SK-N-SH treated with all-trans-retinoic acid at 6 μM for 48 hours (cell line): ENCODE results near the gene MT1HL1.

ENCODE experiments used
- ATAC-seq: fragments of 200-7000 bp; cut with Tn5 transposase; 3 replicates; pipeline ENCODE4 v1.9.1; 2020; ENCODE audit warnings: mild to moderate bottlenecking, moderate library complexity
- ARNTL ChIP-seq: fragments of 450-650 bp; formaldehyde crosslinking; IDR thresholded peaks from 2 replicates; pipeline ENCODE4 v1.5.0; 2020; ENCODE audit warnings: low read depth, mild to moderate bottlenecking, moderate library complexity, borderline replicate concordance
- BACH2 ChIP-seq: fragments of 250-450 bp; sonication (Bioruptor Pico); IDR thresholded peaks from 2 replicates; pipeline ENCODE4 v1.9.0; 2021; ENCODE audit warnings: mild to moderate bottlenecking, borderline replicate concordance
- CSDC2 ChIP-seq: fragments of 250-450 bp; sonication (Bioruptor Pico); IDR thresholded peaks from 2 replicates; pipeline ENCODE4 v1.5.0; 2020; ENCODE audit warnings: mild to moderate bottlenecking, moderate library complexity
- CSRNP3 ChIP-seq: fragments of 250-450 bp; sonication (Bioruptor Pico); IDR thresholded peaks from 2 replicates; pipeline ENCODE4 v1.5.1; 2021; ENCODE audit warnings: mild to moderate bottlenecking, moderate library complexity
- ESRRG ChIP-seq: fragments of 250-450 bp; sonication (Bioruptor Pico); IDR thresholded peaks from 2 replicates; pipeline ENCODE4 v1.6.1; 2021; ENCODE audit warnings: mild to moderate bottlenecking
- GLIS3 ChIP-seq: fragments of 250-450 bp; sonication (Bioruptor Pico); IDR thresholded peaks from 2 replicates; pipeline ENCODE4 v1.5.0; 2020; ENCODE audit warnings: mild to moderate bottlenecking, moderate library complexity
- ISL1 ChIP-seq: fragments of 250-450 bp; sonication (Bioruptor Pico); IDR thresholded peaks from 2 replicates; pipeline ENCODE4 v2.1.2; 2022; ENCODE audit warnings: mild to moderate bottlenecking, moderate library complexity
- OSR1 ChIP-seq: fragments of 250-450 bp; sonication (Bioruptor Pico); IDR thresholded peaks from 2 replicates; pipeline ENCODE4 v1.8.0; 2022; ENCODE audit warnings: moderate library complexity, mild to moderate bottlenecking, inconsistent platforms
- PATZ1 ChIP-seq: fragments of 250-450 bp; sonication (Bioruptor Pico); IDR thresholded peaks from 2 replicates; pipeline ENCODE4 v1.8.0; 2020; ENCODE audit warnings: mild to moderate bottlenecking, moderate library complexity, borderline replicate concordance
- POU6F1 ChIP-seq: fragments of 250-450 bp; sonication (Bioruptor Pico); IDR thresholded peaks from 2 replicates; pipeline ENCODE4 v1.8.0; 2021; ENCODE audit warnings: low read depth, mild to moderate bottlenecking, moderate library complexity, borderline replicate concordance
- PPARA ChIP-seq: fragments of 250-450 bp; sonication (Bioruptor Pico); IDR thresholded peaks from 2 replicates; pipeline ENCODE4 v1.5.0; 2020; ENCODE audit warnings: mild to moderate bottlenecking, borderline replicate concordance
- RARB ChIP-seq: fragments of 250-450 bp; sonication (Bioruptor Pico); IDR thresholded peaks from 2 replicates; pipeline ENCODE4 v1.8.0; 2021; ENCODE audit warnings: mild to moderate bottlenecking, moderate library complexity
- SNAI2 ChIP-seq: fragments of 250-450 bp; sonication (Bioruptor Pico); IDR thresholded peaks from 2 replicates; pipeline ENCODE4 v1.5.0; 2020; ENCODE audit warnings: mild to moderate bottlenecking, moderate library complexity
- TCF4 ChIP-seq: fragments of 250-450 bp; sonication (Bioruptor Pico); IDR thresholded peaks from 2 replicates; pipeline ENCODE4 v1.8.0; 2021; ENCODE audit warnings: mild to moderate bottlenecking, moderate library complexity, borderline replicate concordance
- TOX ChIP-seq: fragments of 250-450 bp; sonication (Bioruptor Pico); IDR thresholded peaks from 2 replicates; pipeline ENCODE4 v1.8.0; 2021; ENCODE audit warnings: mild to moderate bottlenecking, moderate library complexity, borderline replicate concordance
- TSHZ2 ChIP-seq: fragments of 250-450 bp; sonication (Bioruptor Pico); IDR thresholded peaks from 2 replicates; pipeline ENCODE4 v1.5.0; 2020; ENCODE audit warnings: mild to moderate bottlenecking, moderate library complexity
- ZC3H10 ChIP-seq: fragments of 250-450 bp; sonication (Bioruptor Pico); IDR thresholded peaks from 2 replicates; pipeline ENCODE4 v1.5.1; 2021; ENCODE audit warnings: mild to moderate bottlenecking, moderate library complexity
- ZFP3 ChIP-seq: fragments of 250-450 bp; sonication (Bioruptor Pico); IDR thresholded peaks from 2 replicates; pipeline ENCODE4 v1.5.0; 2020; ENCODE audit warnings: mild to moderate bottlenecking, moderate library complexity
- ZFP30 ChIP-seq: fragments of 450-650 bp; formaldehyde crosslinking; IDR thresholded peaks from 2 replicates; pipeline ENCODE4 v1.5.0; 2022; ENCODE audit warnings: mild to moderate bottlenecking, moderate library complexity
- ZNF565 ChIP-seq: fragments of 450-650 bp; formaldehyde crosslinking; conservative IDR thresholded peaks from 2 replicates; pipeline ENCODE4 v1.5.0; 2020; ENCODE audit warnings: low read depth, mild to moderate bottlenecking, moderate library complexity
- ZNF70 ChIP-seq: fragments of 450-650 bp; formaldehyde crosslinking; IDR thresholded peaks from 2 replicates; pipeline ENCODE4 v1.5.0; 2020; ENCODE audit warnings: mild to moderate bottlenecking, moderate library complexity
- ZNF8 ChIP-seq: fragments of 450-650 bp; formaldehyde crosslinking; IDR thresholded peaks from 2 replicates; pipeline ENCODE4 v1.5.0; 2020; ENCODE audit warnings: mild to moderate bottlenecking, moderate library complexity
- TF ChIP-seq, protein P1 (sequence below): fragments of 250-450 bp; sonication (Bioruptor Pico); IDR thresholded peaks from 2 replicates; pipeline ENCODE4 v1.5.1; 2020; ENCODE audit warnings: low read depth, mild to moderate bottlenecking, moderate library complexity

MT1HL1 gene

GRCh38 chr1:237012788-237013383 is 8.6 kb upstream of the MT1HL1 start:
- TF ChIP-seq ARNTL (CRISPR knock-in tag) (no peak), ZC3H10 (no peak), TCF4 (CRISPR knock-in tag) (no peak), ZFP3 (CRISPR knock-in tag) (no peak), ESRRG (CRISPR knock-in tag) (no peak), CSRNP3 (CRISPR knock-in tag) (no peak), ZNF70 (no peak), SNAI2 (CRISPR knock-in tag) (no peak), POU6F1 (no peak), RARB (CRISPR knock-in tag) (no peak), ISL1 (no peak), TOX (CRISPR knock-in tag) (no peak), PPARA (CRISPR knock-in tag) (no peak), BACH2 (CRISPR knock-in tag) (no peak), ZNF8 (CRISPR knock-in tag) (no peak), GLIS3 (CRISPR knock-in tag) (no peak), CSDC2 (CRISPR knock-in tag) (no peak), ZFP30 (CRISPR knock-in tag) (no peak)
- TF ChIP-seq, protein P1, sequence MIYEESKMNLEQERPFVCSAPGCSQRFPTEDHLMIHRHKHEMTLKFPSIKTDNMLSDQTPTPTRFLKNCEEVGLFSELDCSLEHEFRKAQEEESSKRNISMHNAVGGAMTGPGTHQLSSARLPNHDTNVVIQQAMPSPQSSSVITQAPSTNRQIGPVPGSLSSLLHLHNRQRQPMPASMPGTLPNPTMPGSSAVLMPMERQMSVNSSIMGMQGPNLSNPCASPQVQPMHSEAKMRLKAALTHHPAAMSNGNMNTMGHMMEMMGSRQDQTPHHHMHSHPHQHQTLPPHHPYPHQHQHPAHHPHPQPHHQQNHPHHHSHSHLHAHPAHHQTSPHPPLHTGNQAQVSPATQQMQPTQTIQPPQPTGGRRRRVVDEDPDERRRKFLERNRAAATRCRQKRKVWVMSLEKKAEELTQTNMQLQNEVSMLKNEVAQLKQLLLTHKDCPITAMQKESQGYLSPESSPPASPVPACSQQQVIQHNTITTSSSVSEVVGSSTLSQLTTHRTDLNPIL (CRISPR knock-in tag) = no peak
- ATAC-seq = no peak

- TF ChIP-seq TCF4 (CRISPR knock-in tag) (no peak), CSRNP3 (CRISPR knock-in tag) (no peak), GLIS3 (CRISPR knock-in tag) (no peak), SNAI2 (CRISPR knock-in tag) (no peak), ZNF565 (CRISPR knock-in tag) (no peak), OSR1 (CRISPR knock-in tag) (no peak), ZFP3 (CRISPR knock-in tag) (no peak), ARNTL (CRISPR knock-in tag) (no peak), PPARA (CRISPR knock-in tag) (no peak), TOX (CRISPR knock-in tag) (no peak), ZFP30 (CRISPR knock-in tag) (no peak), ZNF70 (no peak), PATZ1 (no peak), BACH2 (CRISPR knock-in tag) (no peak), ISL1 (no peak), TSHZ2 (no peak), ZNF8 (CRISPR knock-in tag) (no peak), CSDC2 (CRISPR knock-in tag) (no peak), POU6F1 (no peak)
- TF ChIP-seq, protein P1 (CRISPR knock-in tag) = no peak
- no peak for ATAC-seq
Measured at GRCh38 chr1:237012361-237012760, 8.1 kb upstream of the MT1HL1 start.
